Caki2 (cell line): ENCODE results near the gene TUT7. TPM values are rescaled to one million over a fixed set of nuclear protein-coding genes. Genes with fewer than 3 reads are reported as not detected.

Source experiments
- DNase-seq: peaks from one replicate; pipeline ENCODE4 v3.0.0-alpha.2; 2015; ENCODE audit warnings: low read depth
- in situ Hi-C: cut with HindIII; loops from 2 replicates; pipeline ENCODE4 v1.10.0; 2016; ENCODE audit warnings: low sequenced_read_pairs, low pct_unique_long_range_greater_than_20kb, mixed read lengths
- total RNA-seq: library from RNA; depleted of rRNA; stranded (reverse); fragments of >200 nt; shearing (Covaris generic); gene quantifications from 2 replicates; pipeline ENCODE4 v1.2.3, GENCODE V29; 2014; ENCODE audit warnings: low replicate concordance

Gene TUT7
- total RNA-seq, 1 experiment from 2014 or later: 8.8 TPM

- no peak for DNase-seq
- in situ Hi-C loops: no loop called here
Observed at GRCh38 chr9:86279839-86280238, 74.4 kb downstream of the TUT7 start.

GRCh38 chr9:86277072-86277471, 77.1 kb downstream of the TUT7 start:
- DNase-seq: no peak
- in situ Hi-C loops: no loop called here

GRCh38 chr9:86275962-86276361, 78.2 kb downstream of the TUT7 start:
- DNase-seq: no peak
- in situ Hi-C loops: no loop called here

- in situ Hi-C loops: no loop called here
- no peak for DNase-seq
Observed at GRCh38 chr9:86274821-86275643, 79.2 kb downstream of the TUT7 start.

GRCh38 chr9:86272221-86272620, 82.0 kb downstream of the TUT7 start:
- DNase-seq: no peak
- in situ Hi-C loops: no loop called here

GRCh38 chr9:86263876-86264275, 90.3 kb downstream of the TUT7 start:
- DNase-seq: no peak
- in situ Hi-C loops: no loop called here

GRCh38 chr9:86262492-86262891, 91.7 kb downstream of the TUT7 start:
- in situ Hi-C loops: no loop called here
- DNase-seq: no peak

GRCh38 chr9:86259557-86259956, 94.7 kb downstream of the TUT7 start, which contains the start of gene C9orf153:
Gene C9orf153, minus strand, starts transcription at chr9:86259657. Its CDS starts 30,054 bp downstream, at chr9:86229603.
- in situ Hi-C loops: no loop called here
- DNase-seq: no peak

GRCh38 chr9:86257391-86257790, 96.8 kb downstream of the TUT7 start:
- DNase-seq: no peak
- in situ Hi-C loops: no loop called here

GRCh38 chr9:86256653-86257052, 97.6 kb downstream of the TUT7 start:
- in situ Hi-C loops: no loop called here
- no peak for DNase-seq

- no peak for DNase-seq
- in situ Hi-C loops: no loop called here
Observed at GRCh38 chr9:86253577-86253976, 100.6 kb downstream of the TUT7 start.

GRCh38 chr9:86252870-86253269, 101.3 kb downstream of the TUT7 start:
- in situ Hi-C loops: no loop called here
- DNase-seq: peak; percentile 21

GRCh38 chr9:86250123-86250522, 104.1 kb downstream of the TUT7 start:
- in situ Hi-C loops: no loop called here
- no peak for DNase-seq

GRCh38 chr9:86248746-86249145, 105.5 kb downstream of the TUT7 start:
- in situ Hi-C loops: no loop called here
- DNase-seq: no peak

GRCh38 chr9:86246752-86247161, 107.5 kb downstream of the TUT7 start:
- DNase-seq: no peak

GRCh38 chr9:86242071-86242470, 112.1 kb downstream of the TUT7 start:
- no peak for DNase-seq
- in situ Hi-C loops: no loop called here

More at GRCh38 chr9:86246752-86247161, 107.5 kb downstream of the TUT7 start:
- in situ Hi-C loops: no loop called here

- in situ Hi-C loops: no loop called here
- DNase-seq: no peak
Observed at GRCh38 chr9:86241216-86241615, 113.0 kb downstream of the TUT7 start.

GRCh38 chr9:86238861-86239770, 115.1 kb downstream of the TUT7 start:
- in situ Hi-C loops: no loop called here
- no peak for DNase-seq
